Measurements from ENCODE around the gene DNTT. TPM values are rescaled to one million over a fixed set of nuclear protein-coding genes. Genes with fewer than 3 reads are reported as not detected.

The DNTT gene
- total RNA-seq, 4 donors from 2014 or later, result not detected

GRCh38 chr10:96370584-96371157 lies 66.4 kb downstream of the DNTT start:
- Histone ChIP-seq H3K9me3 (no peaks in the 10 kb centered on the region), H3K27me3 (no peaks in the 10 kb centered on the region), H3K36me3 (no peaks in the 10 kb centered on the region), H3K27ac (replicated peaks in 1 of 4) (no peak overlapping the region), H3K4me1 (peaks cover 0 to 28% (median 21%) of the 10 kb centered on the region in 4 donors), H3K4me3 (no peak overlapping the region)
- 37% methylated on average over 13 of the region's 16 CpGs for WGBS
- no peak for TF ChIP-seq POLR2A (IDR thresholded peaks at IDR 0.05; ENCODE audit: low read depth)
- peak; percentile 71 to 87 (median 71) for TF ChIP-seq CTCF (IDR thresholded peaks at IDR 0.05)
- no peak for DNase-seq (ENCODE audit: extremely low spot score)
- intact Hi-C loops (cut with DNase I), result loop anchor here (10.0 kb wide), 1 partner anchor 654 kb away; no protein-coding TSS in a partner anchor

GRCh38 chr10:96371356-96371755 lies 67.1 kb downstream of the DNTT start:
- WGBS, result 86% methylated on average over 5 of the region's 11 CpGs
- DNase-seq (ENCODE audit: extremely low spot score), result no peak
- intact Hi-C loops (cut with DNase I), result loop anchor here (10.0 kb wide), 1 partner anchor 653 kb away; no protein-coding TSS in a partner anchor
- H3K4me1 ChIP-seq, result peaks cover 0 to 29% (median 20%) of the 10 kb centered on the region in 4 donors
- no peak overlapping the region for H3K4me3 ChIP-seq
- no peaks in the 10 kb centered on the region for H3K9me3 ChIP-seq
- no peak for TF ChIP-seq CTCF (IDR thresholded peaks at IDR 0.05)
- no peak for TF ChIP-seq EP300 (IDR thresholded peaks at IDR 0.05)
- TF ChIP-seq POLR2AphosphoS5 (IDR thresholded peaks at IDR 0.05), result no peak
- TF ChIP-seq POLR2A (IDR thresholded peaks at IDR 0.05; ENCODE audit: low read depth), result no peak
- H3K36me3 ChIP-seq, result no peaks in the 10 kb centered on the region
- H3K27ac ChIP-seq (replicated peaks in 1 of 4), result no peak overlapping the region
- H3K27me3 ChIP-seq, result no peaks in the 10 kb centered on the region

GRCh38 chr10:96374004-96374403 lies 69.8 kb downstream of the DNTT start:
- Histone ChIP-seq H3K4me3 (no peak overlapping the region), H3K9me3 (no peaks in the 10 kb centered on the region), H3K36me3 (no peaks in the 10 kb centered on the region), H3K27me3 (no peaks in the 10 kb centered on the region), H3K4me1 (peaks cover 7 to 31% (median 30%) of the 10 kb centered on the region in 4 donors), H3K27ac (replicated peaks in 1 of 4) (no peak overlapping the region)
- DNase-seq (ENCODE audit: extremely low spot score), result no peak
- TF ChIP-seq EP300 (IDR thresholded peaks at IDR 0.05) (no peak), POLR2AphosphoS5 (IDR thresholded peaks at IDR 0.05) (no peak), POLR2A (IDR thresholded peaks at IDR 0.05; ENCODE audit: low read depth) (no peak)
- intact Hi-C loops (cut with DNase I), result loop anchor here (10.0 kb wide), 1 partner anchor 651 kb away; no protein-coding TSS in a partner anchor
- WGBS, result 84% methylated on average over 5 of the region's 5 CpGs

- H3K36me3 ChIP-seq, result no peaks in the 10 kb centered on the region
- H3K27ac ChIP-seq (replicated peaks in 1 of 4), result no peak overlapping the region
- no peak for TF ChIP-seq CTCF (IDR thresholded peaks at IDR 0.05)
- TF ChIP-seq POLR2A (IDR thresholded peaks at IDR 0.05; ENCODE audit: low read depth), result no peak
- TF ChIP-seq POLR2AphosphoS5 (IDR thresholded peaks at IDR 0.05), result no peak
- TF ChIP-seq EP300 (IDR thresholded peaks at IDR 0.05), result no peak
- peaks cover 7 to 34% (median 32%) of the 10 kb centered on the region in 4 donors for H3K4me1 ChIP-seq
- 34% methylated on average over 8 of the region's 9 CpGs for WGBS
- no peak for DNase-seq (ENCODE audit: extremely low spot score)
- H3K4me3 ChIP-seq, result peak overlapping the region; percentile 49 to 60 (median 50)
- intact Hi-C loops (cut with DNase I), result loop anchor here (10.0 kb wide), 1 partner anchor 650 kb away; no protein-coding TSS in a partner anchor
- no peaks in the 10 kb centered on the region for H3K9me3 ChIP-seq
- H3K27me3 ChIP-seq, result no peaks in the 10 kb centered on the region
These were observed 70.4 kb downstream of the DNTT start for GRCh38 chr10:96374639-96374984.

- peak; percentile 94 for DNase-seq (ENCODE audit: extremely low spot score)
These were observed 71.0 kb downstream of the DNTT start for GRCh38 chr10:96374985-96375830.

More at GRCh38 chr10:96374985-96375830, 71.0 kb downstream of the DNTT start:
- H3K9me3 ChIP-seq, result no peaks in the 10 kb centered on the region
- intact Hi-C loops (cut with DNase I), result loop anchor here (5.0 to 10.0 kb wide), 3 partner anchors 137 to 650 kb away; partner anchors contain the start of genes LCOR and TLL2
- H3K36me3 ChIP-seq, result no peaks in the 10 kb centered on the region
- TF ChIP-seq POLR2A (IDR thresholded peaks at IDR 0.05; ENCODE audit: low read depth), result no peak
- peak in 2 of 3 experiments; percentile 97 for TF ChIP-seq CTCF (IDR thresholded peaks at IDR 0.05)
- TF ChIP-seq POLR2AphosphoS5 (IDR thresholded peaks at IDR 0.05), result peak in 1 of 2 donors; percentile 67
- TF ChIP-seq EP300 (IDR thresholded peaks at IDR 0.05), result no peak
- peak overlapping the region; percentile 49 to 60 (median 50) for H3K4me3 ChIP-seq
- no peak overlapping the region for H3K27ac ChIP-seq (replicated peaks in 1 of 4)
- 12% methylated on average over 27 of the region's 36 CpGs for WGBS
- no peaks in the 10 kb centered on the region for H3K27me3 ChIP-seq
- H3K4me1 ChIP-seq, result peaks cover 7 to 34% (median 32%) of the 10 kb centered on the region in 4 donors

Measured in esophagus muscularis mucosa (tissue), 4 donors.